Fibroblast of peridontal ligament (primary cell): ENCODE data around the gene TBC1D9B.

ENCODE experiments used
- DNase-seq: peaks from one replicate; pipeline ENCODE4 v3.0.0-alpha.2; 2010; ENCODE audit errors: extremely low read depth

Gene TBC1D9B

GRCh38 chr5:179906795-179907555, 722 bp downstream of the TBC1D9B start:
- peak; percentile 11 for DNase-seq

- DNase-seq: peak; percentile 7
Measured at GRCh38 chr5:179906294-179906794, 1.4 kb downstream of the TBC1D9B start.

GRCh38 chr5:179905161-179905560, 2.5 kb downstream of the TBC1D9B start:
- DNase-seq: no peak

- DNase-seq: no peak
Measured at GRCh38 chr5:179904463-179905160, 3.1 kb downstream of the TBC1D9B start.

- no peak for DNase-seq
Measured at GRCh38 chr5:179902763-179903158, 4.9 kb downstream of the TBC1D9B start.

- DNase-seq: no peak
Measured at GRCh38 chr5:179901915-179902762, 5.6 kb downstream of the TBC1D9B start.

GRCh38 chr5:179901462-179901861, 6.2 kb downstream of the TBC1D9B start:
- DNase-seq: no peak

GRCh38 chr5:179900711-179901110, 7.0 kb downstream of the TBC1D9B start:
- no peak for DNase-seq

GRCh38 chr5:179900206-179900605, 7.5 kb downstream of the TBC1D9B start:
- DNase-seq: no peak

GRCh38 chr5:179895861-179896260, 11.8 kb downstream of the TBC1D9B start:
- no peak for DNase-seq

- no peak for DNase-seq
Measured at GRCh38 chr5:179893958-179894895, 13.5 kb downstream of the TBC1D9B start.

GRCh38 chr5:179893076-179893957, 14.4 kb downstream of the TBC1D9B start:
- no peak for DNase-seq

- DNase-seq: no peak
Measured at GRCh38 chr5:179892255-179892654, 15.4 kb downstream of the TBC1D9B start.

- DNase-seq: no peak
Measured at GRCh38 chr5:179890751-179891682, 16.7 kb downstream of the TBC1D9B start.

GRCh38 chr5:179889885-179890284, 17.8 kb downstream of the TBC1D9B start:
- DNase-seq: no peak

- no peak for DNase-seq
Measured at GRCh38 chr5:179887802-179888201, 19.9 kb downstream of the TBC1D9B start.

- DNase-seq: no peak
Measured at GRCh38 chr5:179887095-179887494, 20.6 kb downstream of the TBC1D9B start.

GRCh38 chr5:179886190-179886911, 21.3 kb downstream of the TBC1D9B start:
- no peak for DNase-seq
